HuH-7 (cell line): ENCODE measurements around the gene HSPA6.
"Not testable (repeated sequence)": the region's sequence is repeated elsewhere in the genome, so short reads cannot be mapped to it uniquely, and the experiment has no call there.

Experiments
- DNase-seq: peaks from one replicate; pipeline ENCODE4 v3.0.0; 2011; ENCODE audit warnings: low spot score

Gene HSPA6

DNA sequence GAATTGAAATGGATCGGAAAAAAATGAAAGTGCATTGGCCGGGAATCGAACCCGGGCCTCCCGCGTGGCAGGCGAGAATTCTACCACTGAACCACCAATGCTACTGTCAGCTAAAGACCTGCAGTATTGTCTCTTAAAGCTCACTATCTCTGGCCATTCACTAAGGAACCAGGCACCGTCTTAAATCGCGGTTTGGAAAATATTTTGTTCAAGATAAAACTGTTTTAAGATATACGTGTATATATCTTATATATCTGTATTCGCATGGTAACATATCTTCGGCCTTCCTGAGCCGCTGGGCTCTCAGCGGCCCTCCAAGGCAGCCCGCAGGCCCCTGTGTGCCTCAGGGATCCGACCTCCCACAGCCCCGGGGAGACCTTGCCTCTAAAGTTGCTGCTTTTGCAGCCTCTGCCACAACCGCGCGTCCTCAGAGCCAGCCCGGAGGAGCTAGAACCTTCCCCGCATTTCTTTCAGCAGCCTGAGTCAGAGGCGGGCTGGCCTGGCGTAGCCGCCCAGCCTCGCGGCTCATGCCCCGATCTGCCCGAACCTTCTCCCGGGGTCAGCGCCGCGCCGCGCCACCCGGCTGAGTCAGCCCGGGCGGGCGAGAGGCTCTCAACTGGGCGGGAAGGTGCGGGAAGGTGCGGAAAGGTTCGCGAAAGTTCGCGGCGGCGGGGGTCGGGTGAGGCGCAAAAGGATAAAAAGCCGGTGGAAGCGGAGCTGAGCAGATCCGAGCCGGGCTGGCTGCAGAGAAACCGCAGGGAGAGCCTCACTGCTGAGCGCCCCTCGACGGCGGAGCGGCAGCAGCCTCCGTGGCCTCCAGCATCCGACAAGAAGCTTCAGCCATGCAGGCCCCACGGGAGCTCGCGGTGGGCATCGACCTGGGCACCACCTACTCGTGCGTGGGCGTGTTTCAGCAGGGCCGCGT, at the start of gene HSPA6:
Gene HSPA6 (plus strand): TSS at position 724 of the 925 bp plus-strand sequence. CDS start 119 bp downstream, at position 843.
- peak; percentile 57 for DNase-seq

DNA sequence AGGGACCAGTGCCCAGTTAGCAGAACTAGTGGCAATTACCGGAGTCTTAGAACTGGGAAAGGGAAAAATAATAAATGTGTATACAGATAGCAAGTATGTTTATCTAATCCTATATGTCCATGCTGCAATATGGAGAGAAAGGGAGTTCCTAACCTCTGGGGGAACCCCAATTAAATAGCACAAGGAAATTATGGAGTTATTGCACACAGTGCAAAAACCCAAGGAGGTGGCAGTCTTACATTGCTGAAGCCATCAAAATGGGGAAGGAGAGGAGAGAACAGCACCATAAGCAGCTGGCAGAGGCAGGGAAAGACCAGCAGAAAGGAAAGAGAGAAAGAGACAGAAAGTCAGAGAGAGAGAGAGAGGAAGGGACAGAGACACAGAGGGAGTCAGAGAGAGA, 46.6 kb upstream of the HSPA6 start:
- not testable (repeated sequence) for DNase-seq

- DNase-seq = no peak
These were observed 45.4 kb upstream of the HSPA6 start for GRCh38 chr1:161478985-161479384.

- DNase-seq = no peak
These were observed 43.8 kb upstream of the HSPA6 start for GRCh38 chr1:161480381-161481035.

DNA sequence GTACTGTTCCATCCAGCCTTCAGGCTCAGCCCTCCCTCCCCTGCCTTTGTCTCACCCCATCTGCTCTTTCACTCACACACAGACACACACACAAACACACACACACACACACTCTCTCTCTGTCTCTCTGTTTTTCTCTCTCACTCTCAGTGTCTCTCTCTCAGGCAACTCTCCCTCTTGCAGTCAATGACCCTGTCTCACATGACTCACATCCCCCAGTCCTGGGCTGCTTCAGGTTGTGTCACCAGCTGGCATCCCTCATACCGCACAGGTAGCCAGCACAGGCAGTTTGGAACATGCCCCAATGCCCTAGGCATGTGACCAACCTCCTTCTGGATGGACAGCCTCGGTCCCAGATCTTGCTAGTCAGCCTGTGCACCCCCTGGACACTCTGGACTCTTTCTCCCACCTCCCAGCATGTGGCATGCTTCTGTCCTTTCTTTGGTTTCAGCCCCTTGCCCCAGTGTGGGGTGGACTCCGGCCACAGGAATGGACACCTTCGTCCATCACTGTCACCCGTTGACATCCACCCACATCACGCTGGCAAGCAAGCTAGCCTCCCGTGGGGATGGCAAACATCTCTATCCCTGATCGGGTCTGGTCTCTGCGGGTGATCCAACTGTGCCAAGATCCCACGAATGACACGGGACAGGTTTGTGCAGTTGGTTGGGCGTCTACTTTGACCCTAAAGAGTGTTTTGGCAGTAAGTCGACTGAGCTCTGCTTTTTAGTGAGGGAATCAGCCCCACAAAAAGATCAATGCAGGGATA, 42.5 kb upstream of the HSPA6 start:
- DNase-seq = no peak

DNA sequence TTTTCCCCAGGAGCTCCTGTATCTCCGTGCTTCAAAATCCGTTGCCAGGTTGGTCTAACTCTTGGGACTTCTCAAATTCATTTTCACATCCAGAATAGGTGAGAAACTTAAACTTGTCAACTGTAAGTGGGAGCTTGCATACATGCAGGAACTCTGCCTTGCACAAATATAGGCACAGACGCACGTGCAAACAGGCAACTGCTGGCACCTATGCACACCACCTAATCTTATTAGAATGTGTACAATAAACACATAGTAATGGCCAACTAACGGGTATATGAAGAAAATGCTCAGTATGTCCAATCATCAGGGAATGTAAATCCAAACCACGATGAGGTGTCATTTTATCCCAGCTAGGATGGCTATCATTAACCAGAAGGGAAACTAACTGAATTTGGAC, 41.7 kb upstream of the HSPA6 start:
- DNase-seq = no peak

DNA sequence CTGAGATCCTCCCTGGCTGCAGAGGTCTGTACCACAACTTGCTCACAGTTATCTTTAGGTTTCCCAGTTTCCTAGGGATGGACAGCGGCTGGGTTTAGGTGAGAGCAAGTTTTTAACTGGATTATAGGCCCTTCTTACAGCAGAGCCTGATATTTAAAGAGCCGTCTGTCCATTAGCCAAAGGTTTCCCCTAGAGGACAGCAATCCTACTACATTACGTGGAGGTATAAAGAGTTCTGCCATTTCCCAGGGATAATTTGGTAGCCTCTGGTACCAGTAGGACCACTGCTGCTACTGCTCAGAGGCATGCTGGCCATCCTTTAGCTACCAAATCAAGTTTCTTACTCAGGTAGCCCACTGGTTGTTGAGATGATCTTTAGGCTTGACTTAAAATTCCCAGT, 41.0 kb upstream of the HSPA6 start:
- no peak for DNase-seq

- DNase-seq = peak; percentile 39
These were observed 39.7 kb upstream of the HSPA6 start for GRCh38 chr1:161484613-161485012.

DNA sequence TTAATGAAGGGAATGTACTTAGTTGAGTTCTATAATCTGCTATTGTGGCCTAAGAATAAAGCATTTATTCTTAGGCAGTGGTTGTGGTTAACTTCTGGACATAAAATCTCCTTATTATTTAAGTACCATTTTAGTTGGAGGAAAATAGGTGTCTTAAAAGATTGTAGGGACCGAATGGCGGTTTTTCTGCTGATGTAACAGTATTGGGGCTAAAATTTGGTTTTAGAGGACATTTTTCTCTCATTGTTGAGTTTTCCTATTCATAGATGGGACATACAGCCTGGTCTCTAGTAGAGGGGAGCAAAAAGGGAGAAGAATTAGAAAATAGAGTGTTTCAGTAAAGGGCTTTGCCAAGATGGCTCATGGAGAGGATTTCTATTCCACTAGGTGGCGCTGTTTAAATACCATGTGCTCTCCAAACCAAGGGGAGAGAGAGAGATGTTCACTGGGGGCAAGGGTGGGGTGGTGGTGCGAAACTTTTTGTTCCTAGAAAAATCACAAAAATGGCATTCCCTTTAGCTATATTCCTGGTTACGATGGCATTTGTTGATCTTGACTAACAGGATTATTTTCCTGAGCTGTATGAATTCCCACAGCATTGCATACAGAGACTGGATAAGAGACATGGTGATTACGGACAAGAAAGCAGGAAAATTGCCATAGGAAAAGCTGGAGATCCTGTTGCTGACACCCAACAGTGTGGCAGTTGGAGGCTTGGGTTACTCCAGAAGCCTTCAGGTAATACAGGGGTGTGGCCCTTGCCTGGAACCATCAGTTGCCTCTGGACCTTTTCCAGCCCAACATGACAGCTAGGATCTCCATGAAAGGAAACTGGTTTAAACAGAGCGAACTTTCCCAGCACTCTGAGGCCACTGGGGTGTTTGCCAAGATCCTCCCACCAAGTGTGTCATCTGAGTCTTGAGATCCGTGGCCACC, 37.3 kb upstream of the HSPA6 start:
- DNase-seq = peak; percentile 58

DNA sequence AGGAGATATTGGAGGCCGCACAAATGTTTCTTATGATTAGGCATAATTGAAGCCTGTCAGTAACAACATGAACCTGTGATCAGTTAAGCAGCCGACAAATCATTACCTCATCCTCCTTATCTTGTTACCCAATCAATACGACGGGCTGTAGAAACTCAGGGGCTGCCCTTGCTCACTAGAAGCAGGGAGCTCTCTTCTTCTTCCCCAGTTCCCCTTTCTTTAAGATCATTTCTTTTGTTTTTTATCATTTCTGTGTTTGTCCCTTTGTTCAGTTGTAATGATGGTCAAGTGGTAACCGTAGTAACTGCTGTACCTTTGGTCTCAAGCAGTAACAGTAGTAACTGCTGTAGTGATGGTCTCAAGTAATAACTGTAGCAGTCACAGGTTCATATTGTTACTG, 32.9 kb upstream of the HSPA6 start:
- DNase-seq = no peak

- DNase-seq = no peak
These were observed 31.5 kb upstream of the HSPA6 start for GRCh38 chr1:161492827-161493226.

- DNase-seq = no peak
These were observed 30.1 kb upstream of the HSPA6 start for GRCh38 chr1:161494091-161494735.

DNA sequence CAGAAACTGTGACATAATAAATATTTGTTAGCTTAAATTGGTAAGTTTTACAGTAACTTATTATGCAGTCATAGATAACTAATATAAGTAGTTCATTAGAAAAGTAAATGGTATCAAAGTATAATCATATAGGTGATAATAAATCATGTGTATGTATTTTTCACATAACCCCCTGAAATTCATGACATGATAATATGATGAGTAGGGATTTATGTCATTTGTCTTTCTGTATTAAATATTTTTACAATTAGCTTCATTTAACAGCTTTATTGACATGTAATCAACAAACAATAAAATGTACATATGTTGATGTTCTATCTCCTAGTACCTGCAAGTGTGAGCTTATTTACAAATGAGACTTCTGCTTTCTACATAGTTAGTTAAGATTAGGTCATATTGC, 28.9 kb upstream of the HSPA6 start:
- no peak for DNase-seq

GRCh38 chr1:161497961-161498360, 26.4 kb upstream of the HSPA6 start:
- no peak for DNase-seq

GRCh38 chr1:161498646-161499045, 25.7 kb upstream of the HSPA6 start:
- no peak for DNase-seq

DNA sequence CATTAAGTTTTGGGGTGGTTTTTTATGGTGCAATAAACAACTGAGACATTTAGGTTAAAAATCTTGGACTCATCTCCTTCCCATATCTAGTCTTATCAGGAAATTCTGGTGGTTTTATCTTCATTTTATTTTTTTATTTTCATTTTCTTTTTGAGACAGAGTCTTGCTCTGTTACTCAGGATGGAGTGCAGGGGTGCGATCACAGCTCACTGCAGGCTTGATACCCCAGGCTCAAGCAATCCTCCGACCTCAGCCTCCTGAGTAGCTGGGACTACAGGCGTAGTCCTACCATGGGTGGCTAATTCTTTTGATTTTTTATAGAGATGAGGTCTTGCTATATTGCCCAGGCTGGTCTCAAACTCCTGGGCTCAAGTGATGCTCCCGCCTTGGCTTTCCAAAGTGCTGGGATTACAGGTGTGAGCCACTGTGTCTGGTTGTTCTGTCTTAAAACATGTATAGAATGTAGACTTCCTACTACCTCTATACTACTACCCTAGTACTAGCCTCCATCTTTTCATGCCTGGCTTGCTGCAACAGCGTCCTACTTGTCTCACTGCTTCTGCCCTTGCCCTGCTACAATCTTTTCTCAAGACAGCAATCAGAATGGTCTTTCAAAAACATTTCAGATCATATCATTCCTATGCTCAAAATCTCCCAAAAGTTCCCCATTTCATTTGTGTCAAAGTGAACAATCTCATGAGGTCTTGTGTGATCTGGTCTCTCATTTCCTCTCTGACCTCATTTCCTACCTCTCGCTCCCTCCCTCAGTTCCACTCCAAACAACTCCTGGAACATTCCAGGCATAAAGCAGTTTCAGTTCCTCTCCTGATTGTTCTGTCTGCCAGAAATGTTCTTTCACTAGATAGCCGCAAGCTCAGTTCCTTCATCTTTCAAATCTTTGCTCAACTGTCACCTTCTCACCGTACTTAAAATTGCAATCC, 25.0 kb upstream of the HSPA6 start:
- DNase-seq = no peak

DNA sequence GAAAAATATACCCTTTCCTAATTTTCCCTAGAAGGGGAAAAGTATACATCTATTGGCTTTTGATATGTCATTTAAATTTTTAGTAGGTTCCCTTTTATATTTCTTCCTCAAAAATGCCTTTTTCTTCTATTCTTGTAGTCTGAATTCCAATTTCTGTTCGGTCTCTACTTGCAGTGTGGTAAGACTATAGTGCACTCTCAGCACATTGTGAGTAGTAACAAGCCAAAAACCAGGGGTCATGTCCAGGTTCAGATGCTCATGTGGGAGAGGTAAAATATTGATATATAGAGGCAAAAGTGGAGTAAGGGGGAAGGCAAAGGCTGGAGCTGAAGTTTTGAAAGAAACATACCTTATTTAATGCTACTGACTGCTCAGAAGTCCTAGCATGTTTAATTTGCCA, 23.1 kb upstream of the HSPA6 start:
- no peak for DNase-seq

GRCh38 chr1:161502181-161502580, 22.2 kb upstream of the HSPA6 start:
- no peak for DNase-seq

- DNase-seq = no peak
These were observed 21.5 kb upstream of the HSPA6 start for GRCh38 chr1:161502641-161503393.
